Measurements from ENCODE around the gene SCLT1.

Gene SCLT1

DNA sequence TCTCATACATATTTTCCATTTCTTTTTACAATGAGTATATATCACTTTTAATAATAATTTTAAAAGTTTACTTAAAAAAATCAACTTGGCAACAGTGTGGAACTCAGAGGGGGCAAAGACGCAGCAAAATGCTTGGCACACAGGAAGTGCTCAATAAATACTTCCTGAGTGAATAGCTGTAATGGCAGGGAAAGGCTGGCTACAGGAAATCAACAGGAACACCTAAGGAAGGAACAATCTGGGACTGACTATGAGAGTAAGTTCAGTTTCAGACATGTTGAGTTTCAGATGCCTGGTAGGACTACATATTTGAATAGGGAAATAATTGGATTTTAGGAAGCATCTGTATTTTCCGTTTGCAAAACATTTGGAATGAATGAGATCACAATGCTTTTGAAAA, 137.6 kb downstream of the SCLT1 start:
- DNase-seq, result no peak

DNA sequence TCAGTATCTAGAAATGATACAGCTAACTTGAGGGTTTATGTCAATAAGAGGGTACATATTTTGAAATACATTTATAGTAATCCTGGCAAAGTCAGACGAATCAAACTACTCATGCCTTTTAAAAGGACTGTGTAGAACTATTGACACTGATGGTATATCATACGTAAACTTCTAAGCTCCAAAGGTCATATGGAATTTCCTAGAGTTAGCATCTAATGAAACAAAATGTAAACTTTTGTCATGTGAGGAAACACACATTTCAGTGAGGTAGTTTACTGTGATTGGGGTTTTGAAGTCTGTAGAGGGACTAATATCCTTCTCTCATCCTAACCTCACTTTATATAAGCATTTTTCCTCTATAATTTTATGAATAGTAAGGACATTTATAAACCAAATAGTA, 138.4 kb downstream of the SCLT1 start:
- no peak for DNase-seq

DNA sequence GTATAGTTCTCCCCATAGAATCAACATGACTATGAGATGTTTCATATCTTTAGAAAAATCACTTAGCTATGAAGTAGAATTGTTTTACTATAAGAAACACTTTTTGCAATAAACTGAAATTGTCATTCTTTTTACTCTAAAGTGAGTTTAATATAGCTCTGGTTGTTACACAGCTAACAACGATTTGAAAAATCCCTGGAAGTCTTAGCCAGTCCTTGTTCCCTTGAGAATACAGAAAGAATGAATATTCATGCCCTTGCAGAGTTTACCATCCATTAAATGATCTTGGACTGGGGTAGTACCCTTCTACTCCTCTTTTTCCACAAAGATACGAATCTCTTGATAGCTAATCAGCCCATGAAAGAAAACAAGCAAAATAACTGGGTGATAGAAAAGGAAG, 142.0 kb downstream of the SCLT1 start:
- no peak for DNase-seq

- no peak for DNase-seq
Observed at GRCh38 chr4:128950796-128951195, 142.5 kb downstream of the SCLT1 start.

DNA sequence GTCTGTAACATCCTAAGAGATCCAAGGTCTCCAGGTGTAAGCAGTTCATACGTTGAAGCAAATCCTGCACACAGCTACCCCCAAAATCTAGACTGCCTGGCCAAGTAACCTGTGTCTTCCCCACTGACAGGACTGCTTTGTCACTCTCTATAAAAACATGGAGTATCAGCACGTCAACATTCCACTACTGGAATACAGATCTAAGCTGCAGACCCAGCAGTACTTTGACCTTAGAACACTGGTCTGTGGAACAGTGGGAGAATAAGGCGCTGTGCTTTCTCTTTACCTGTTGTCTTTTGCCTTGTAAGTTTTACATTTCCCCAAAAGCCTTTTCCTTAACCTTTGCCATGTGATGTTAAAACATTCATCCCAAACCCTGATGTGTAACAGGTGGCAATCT, 146.4 kb downstream of the SCLT1 start:
- DNase-seq, result no peak

GRCh38 chr4:128942607-128943006, 150.7 kb downstream of the SCLT1 start:
- no peak for DNase-seq

DNA sequence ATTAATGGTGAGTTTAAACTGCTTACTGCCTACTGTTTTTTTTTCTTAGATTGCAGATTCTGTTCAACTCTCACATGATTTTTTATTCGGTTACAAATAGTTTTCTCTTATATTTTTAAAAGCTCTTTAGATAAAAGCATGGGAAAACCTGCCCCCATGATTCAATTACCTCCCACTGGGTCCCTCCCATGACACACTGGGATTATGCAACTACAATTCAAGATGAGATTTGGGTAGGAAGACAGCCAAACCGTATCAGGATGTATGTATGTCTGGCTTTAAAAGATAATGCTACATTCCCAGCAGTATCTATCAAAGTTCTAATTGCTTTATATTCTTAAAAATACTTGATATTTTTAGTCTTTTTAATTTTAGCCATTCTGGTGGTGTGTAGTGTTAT, 152.4 kb downstream of the SCLT1 start:
- DNase-seq, result no peak

DNA sequence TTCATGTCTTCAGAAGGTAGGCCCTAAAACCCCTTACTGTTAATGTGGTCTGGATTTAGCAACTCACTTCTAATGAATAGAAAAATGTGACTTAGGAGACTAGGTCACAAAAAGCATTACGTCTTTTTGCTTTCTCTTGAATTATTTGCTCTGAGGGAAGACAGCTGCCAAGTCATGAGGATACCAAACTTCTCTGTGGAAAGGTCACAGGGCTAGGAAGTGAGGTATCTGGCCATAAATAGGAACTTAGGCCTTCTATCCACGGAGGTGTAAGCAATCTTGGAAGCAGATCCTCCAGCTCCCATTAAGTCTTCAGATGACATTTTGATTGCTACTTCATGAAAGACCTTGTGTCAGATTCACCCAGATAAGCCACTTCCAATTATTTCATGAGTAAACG, 163.3 kb downstream of the SCLT1 start:
- no peak for DNase-seq

DNA sequence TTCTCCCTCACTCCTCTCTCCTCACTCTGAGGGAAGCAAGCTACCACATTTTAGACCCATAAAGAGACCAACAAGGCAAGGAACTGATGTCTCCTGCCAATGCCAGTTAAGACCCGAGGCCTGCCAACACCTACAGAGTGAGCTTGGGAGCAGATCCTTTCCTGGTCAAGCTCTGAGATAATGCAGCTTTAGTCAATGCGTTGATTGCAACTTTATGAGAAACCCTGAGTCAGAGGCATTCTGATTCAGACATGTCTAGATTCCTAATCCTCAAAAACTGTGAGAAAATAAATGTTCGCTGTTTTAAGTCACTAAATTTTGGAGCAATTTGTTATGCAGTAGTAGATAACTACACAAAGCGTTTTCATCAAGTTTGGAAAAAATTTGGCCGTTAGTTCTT, 168.4 kb downstream of the SCLT1 start:
- DNase-seq, result no peak

GRCh38 chr4:128921954-128922353, 171.4 kb downstream of the SCLT1 start:
- DNase-seq, result no peak

DNA sequence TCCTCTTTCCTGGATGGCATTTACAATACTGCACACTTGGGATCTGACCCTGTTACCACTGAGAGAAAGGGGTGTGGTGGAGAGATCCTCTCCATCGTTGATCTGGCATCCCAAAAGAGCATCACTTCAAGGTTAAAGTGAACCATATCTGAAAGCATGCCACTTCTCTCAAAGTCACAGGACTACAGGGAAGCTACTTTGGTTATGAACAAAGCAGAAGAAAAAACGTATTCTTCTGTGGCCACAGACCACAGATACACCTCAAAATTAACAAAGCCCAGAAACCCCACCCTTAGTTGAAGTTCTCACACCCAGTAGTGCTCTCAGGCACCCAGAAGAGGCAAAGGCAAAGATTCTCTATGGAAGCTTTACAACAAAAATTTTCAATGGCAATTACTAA, 175.6 kb downstream of the SCLT1 start:
- DNase-seq, result no peak

- DNase-seq, result no peak
Observed at GRCh38 chr4:128916832-128917231, 176.5 kb downstream of the SCLT1 start.

GRCh38 chr4:128915544-128915943, 177.8 kb downstream of the SCLT1 start:
- DNase-seq, result no peak

DNA sequence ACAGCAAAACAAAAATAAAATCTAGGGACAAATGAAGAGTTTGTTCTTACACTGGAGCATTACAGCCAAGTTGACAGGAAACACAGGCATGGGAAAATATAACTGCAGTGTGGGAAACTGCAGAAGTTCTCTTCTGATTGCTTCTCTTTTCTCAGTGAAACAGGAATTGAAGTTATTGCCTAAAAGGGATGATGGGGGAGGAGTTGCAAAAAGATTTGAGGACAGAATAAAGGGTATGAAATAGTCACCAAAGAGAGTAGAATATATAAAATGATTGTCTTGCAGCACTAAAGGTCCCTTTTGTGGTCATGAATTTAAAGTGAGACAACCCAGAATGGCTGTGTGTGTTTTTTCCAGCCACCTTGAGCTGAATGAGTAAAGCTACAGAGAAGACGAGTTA, 180.1 kb downstream of the SCLT1 start:
- DNase-seq, result no peak

DNA sequence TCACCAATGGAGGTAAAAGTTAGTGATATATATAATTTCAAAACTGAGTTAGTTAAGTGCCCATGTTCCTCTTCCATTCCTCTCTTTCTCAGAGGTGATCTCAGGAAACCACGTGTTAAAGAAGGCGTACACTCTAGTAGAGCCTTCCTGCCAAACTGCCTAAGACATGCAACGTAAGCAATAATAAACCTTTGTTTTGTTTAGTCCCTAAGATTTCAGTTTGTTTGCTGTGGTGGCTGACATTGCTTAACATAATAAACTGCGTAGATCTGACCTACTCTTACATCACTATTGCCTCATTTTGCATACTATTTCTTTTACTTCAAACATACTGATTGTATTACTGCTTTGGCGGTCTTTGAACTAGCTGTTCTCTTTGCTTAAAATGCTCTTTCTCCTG, 184.6 kb downstream of the SCLT1 start:
- DNase-seq, result no peak

GRCh38 chr4:128907981-128908380, 185.4 kb downstream of the SCLT1 start:
- no peak for DNase-seq

DNA sequence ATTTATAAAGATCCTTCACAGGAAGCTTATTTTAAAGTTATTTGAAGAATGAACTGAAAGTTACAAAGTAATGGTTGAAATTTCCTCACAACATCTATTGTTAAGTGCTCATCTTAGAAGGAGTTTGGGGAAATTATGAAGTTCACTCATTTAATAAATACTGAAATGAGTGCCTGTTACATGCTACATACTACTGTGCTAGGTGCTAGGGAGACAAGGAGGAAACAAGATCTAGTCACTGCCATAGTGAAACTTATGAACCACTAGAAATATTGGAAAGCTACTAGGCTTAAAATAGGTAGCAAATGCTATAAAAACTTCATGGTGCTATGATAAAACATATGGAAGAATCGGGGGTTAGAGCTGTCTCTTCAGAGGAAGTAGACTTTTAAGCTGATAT, 186.8 kb downstream of the SCLT1 start:
- DNase-seq, result no peak

GRCh38 chr4:128904821-128905220, 188.5 kb downstream of the SCLT1 start:
- DNase-seq, result no peak

GRCh38 chr4:128880662-128881061, 212.7 kb downstream of the SCLT1 start:
- no peak for DNase-seq

- DNase-seq, result no peak
Observed at GRCh38 chr4:128879971-128880370, 213.4 kb downstream of the SCLT1 start.

DNA sequence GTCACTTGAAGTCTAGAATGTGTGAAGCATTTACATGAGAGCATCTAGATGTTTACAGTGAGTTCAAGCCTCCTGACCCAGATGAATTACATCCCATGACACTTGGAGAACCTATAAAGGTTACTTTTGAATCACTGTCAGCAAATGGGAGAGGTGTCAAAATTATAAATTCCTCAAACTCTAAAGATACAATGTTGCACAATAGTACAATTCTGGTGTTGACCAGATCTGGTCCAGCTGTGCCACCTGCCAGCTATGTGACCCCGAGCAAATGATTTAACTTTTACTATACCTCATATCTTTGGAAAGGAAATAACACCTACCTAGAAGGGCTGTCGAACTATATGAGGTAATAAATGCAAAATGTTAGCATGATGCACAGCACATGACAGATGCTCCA, 214.1 kb downstream of the SCLT1 start:
- no peak for DNase-seq

GRCh38 chr4:128877934-128878333, 215.4 kb downstream of the SCLT1 start:
- DNase-seq, result no peak

GRCh38 chr4:128876200-128876599, 217.1 kb downstream of the SCLT1 start:
- no peak for DNase-seq

DNA sequence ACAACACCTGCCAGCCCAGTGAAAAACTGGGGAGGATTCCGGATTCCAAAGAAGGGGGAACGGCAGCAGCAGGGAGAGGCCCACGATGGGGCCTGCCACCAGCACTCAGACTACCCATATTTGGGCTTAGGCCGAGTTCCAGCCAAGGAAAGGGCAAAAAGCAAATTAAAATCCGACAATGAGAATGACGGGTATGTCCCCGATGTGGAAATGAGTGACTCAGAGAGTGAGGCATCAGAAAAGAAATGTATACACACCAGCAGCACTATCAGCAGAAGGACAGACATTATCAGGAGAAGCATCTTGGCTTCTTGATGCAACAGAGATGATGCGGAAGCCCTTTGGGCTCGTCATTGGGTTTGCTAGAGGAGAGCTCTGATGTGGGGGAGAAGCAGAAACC, 221.4 kb downstream of the SCLT1 start:
- DNase-seq, result no peak

DNA sequence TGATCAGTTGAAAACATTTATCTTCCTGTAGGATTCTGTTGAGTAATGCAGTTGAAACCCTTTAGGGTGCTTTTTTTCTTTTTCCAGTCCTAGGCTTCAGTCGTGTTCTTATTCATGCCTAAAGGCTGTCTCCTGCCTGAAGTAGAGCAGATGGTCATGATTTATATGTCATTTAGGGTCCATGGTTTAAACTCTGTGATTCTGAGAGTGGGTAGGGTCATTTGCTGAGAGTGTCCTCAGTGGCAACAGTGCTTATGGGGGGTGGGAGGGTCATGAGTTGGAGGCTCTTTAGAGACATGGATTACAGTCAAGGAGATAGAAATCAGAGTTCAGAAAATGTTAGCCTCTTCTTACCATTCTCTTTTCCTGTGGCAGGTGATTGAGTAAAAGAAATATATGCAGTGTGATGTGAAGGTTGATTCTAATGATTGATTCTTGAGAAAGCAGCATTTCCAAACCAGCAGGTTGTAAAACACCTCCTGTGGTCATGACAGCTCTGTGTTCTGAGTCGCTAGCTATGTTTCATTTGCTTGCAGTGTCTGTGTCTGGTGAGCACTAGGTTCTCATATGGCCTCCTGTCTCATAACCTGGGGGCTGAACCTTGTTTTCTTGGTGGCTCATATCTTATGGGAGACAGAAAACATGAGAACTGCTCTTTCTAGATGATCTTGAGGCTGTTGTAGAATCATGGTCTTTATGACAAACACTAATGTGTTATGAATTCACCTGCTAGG, 223.4 kb downstream of the SCLT1 start:
- DNase-seq, result no peak

DNA sequence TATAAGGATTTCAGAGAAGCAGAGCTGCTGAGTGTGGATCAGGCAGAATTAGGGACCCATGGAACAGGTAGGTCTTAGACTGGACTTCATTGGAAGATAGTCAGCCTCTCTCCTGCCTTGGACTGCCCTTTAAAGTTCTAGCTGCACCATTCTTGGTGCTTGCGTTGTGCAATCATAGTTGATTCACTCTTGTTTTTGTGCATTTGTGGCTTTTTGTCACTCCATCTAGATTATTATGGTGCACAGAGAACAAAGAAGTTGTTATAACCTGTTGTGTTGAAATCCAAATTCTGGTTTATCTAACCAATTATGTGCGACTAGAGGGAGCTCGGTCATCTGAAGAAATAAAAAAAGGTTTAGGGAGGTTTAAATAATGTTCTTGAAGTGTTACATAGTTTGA, 224.6 kb downstream of the SCLT1 start:
- DNase-seq, result no peak

All from cerebellar nuclear complex (tissue), 1 donor.